Uterus (tissue), 2 donors: Measurements from ENCODE around the gene TPM2.
A peak's percentile ranks its signal among the peaks of the same experiment; 100 is the strongest.

Source experiments
- CTCF ChIP-seq, 4 experiments: fragments of 200-600 bp in 2 of 4; fragments of 450-650 bp in 2 of 4; sonication (generic) in 2 of 4; IDR thresholded peaks; one replicate each; pipeline ENCODE4 v1.5.1; 2016 to 2019; ENCODE audit warnings: antibody characterized with exemption in 4 of 4, mild to moderate bottlenecking in 2 of 4, moderate library complexity in 1 of 4
- POLR2A ChIP-seq, 2 donors: fragments of 450-650 bp; IDR thresholded peaks; one replicate each; pipeline ENCODE4 v1.6.1; 2016; ENCODE audit warnings: antibody characterized with exemption in 2 of 2, mild to moderate bottlenecking in 1 of 2, moderate library complexity in 1 of 2

GRCh38 chr9:35696520-35697215, 6.9 kb upstream of the TPM2 start:
- TF ChIP-seq CTCF (IDR thresholded peaks at IDR 0.05) (peak; percentile 72 to 90 (median 80)), POLR2A (IDR thresholded peaks at IDR 0.05) (no peak)
